HCT116 (cell line): ENCODE measurements around the gene KRTAP29-1. TPM values are rescaled to one million over a fixed set of nuclear protein-coding genes. Genes with fewer than 3 reads are reported as not detected.

Experiments used
- ATAC-seq: fragments of 200-7000 bp; cut with Tn5 transposase; 2 replicates; pipeline ENCODE4 v1.9.1; 2020; ENCODE audit warnings: mild to moderate bottlenecking, moderate library complexity
- BruUV-seq: library from RNA; stranded (reverse); fragments of 400-500 nt; replicated peaks from 2 replicates; lab custom pipeline; 2021; lab: Mats Ljungman, UMichigan
- CTCF ChIA-PET: fragments of 300-600 bp; sonication (Branson Sonifier 250); formaldehyde crosslinking; loops from one replicate; lab custom pipeline; 2021; ENCODE audit warnings: antibody characterized with exemption; lab: Charles Lee
- POLR2A ChIA-PET: fragments of 300-600, 350-600 bp; sonication (Branson Sonifier 250); formaldehyde crosslinking; loops from one replicate; lab custom pipeline; 2021; ENCODE audit warnings: antibody characterized with exemption; lab: Charles Lee
- RAD21 ChIA-PET, 2 experiments: fragments of 300-600 bp; sonication (Branson Sonifier 250); formaldehyde crosslinking; loops; one replicate each; lab custom pipeline; 2023; ENCODE audit warnings: low total read pairs in 2 of 2; ENCODE audit not compliant: uncharacterized antibody in 2 of 2, unreplicated experiment in 2 of 2, low non-redundant PET in 1 of 2; lab: Charles Lee
- DNase-seq: peaks from one replicate; pipeline ENCODE4 v3.0.0-alpha.2; 2010; ENCODE audit warnings: low read depth, low spot score
- H2AFZ ChIP-seq: fragments of 200-600 bp; shearing (Covaris generic), sonication (generic); 2 replicates; pipeline ENCODE4 v1.6.1; 2017; ENCODE audit warnings: low read depth, mixed run types, mixed read lengths, antibody characterized with exemption, low read length; ENCODE audit not compliant: poor library complexity, severe bottlenecking
- H3K27ac ChIP-seq: 2 replicates; pipeline ENCODE4 v1.5.1; 2012; ENCODE audit warnings: low read depth, low read length
- H3K27me3 ChIP-seq: fragments of 200-600 bp; sonication (generic); 2 replicates; pipeline ENCODE4 v1.6.1; 2016; ENCODE audit warnings: mixed run types, low read length, mixed read lengths; ENCODE audit not compliant: insufficient read depth
- H3K36me3 ChIP-seq, 2 experiments: fragments of 200-500 bp in 1 of 2; fragments of 200-600 bp in 1 of 2; sonication (Bioruptor generic) in 1 of 2; sonication (generic) in 1 of 2; 2 replicates each; pipeline versions ENCODE4 v1.5.1 to v1.6.1; 2014 to 2016; ENCODE audit warnings: low read length in 2 of 2, inconsistent platforms in 1 of 2, mixed read lengths in 1 of 2, mixed run types in 1 of 2; ENCODE audit not compliant: insufficient read depth in 2 of 2, control insufficient read depth in 1 of 2
- H3K4me1 ChIP-seq, 2 experiments: fragments of 200-600 bp in 1 of 2; sonication (generic) in 1 of 2; 2 replicates each; pipeline versions ENCODE4 v1.5.1 to v1.6.1; 2012 to 2017; ENCODE audit warnings: low read length in 2 of 2, inconsistent platforms in 1 of 2, mild to moderate bottlenecking in 1 of 2, mixed read lengths in 1 of 2, mixed run types in 1 of 2, moderate library complexity in 1 of 2; ENCODE audit not compliant: insufficient read depth in 2 of 2, control insufficient read depth in 1 of 2
- H3K4me2 ChIP-seq: fragments of 200-600 bp; sonication (generic); 2 replicates; pipeline ENCODE4 v1.6.1; 2017; ENCODE audit warnings: mixed run types, low read length, mixed read lengths
- H3K4me3 ChIP-seq, 2 experiments: fragments of 200-600 bp in 1 of 2; sonication (generic) in 1 of 2; replicated peaks in 1 of 2; 2 replicates each; pipeline ENCODE4 v1.5.1; 2011 to 2016; ENCODE audit warnings: low read length in 2 of 2, control low read depth in 1 of 2, low read depth in 1 of 2, mild to moderate bottlenecking in 1 of 2, mixed read lengths in 1 of 2, mixed run types in 1 of 2
- H3K79me2 ChIP-seq: fragments of 200-600 bp; sonication (generic); 2 replicates; pipeline ENCODE4 v1.6.1; 2017; ENCODE audit warnings: mild to moderate bottlenecking, mixed run types, low read length, moderate library complexity, mixed read lengths; ENCODE audit not compliant: insufficient read depth
- H3K9ac ChIP-seq: fragments of 200-600 bp; sonication (generic); 2 replicates; pipeline ENCODE4 v1.6.1; 2016; ENCODE audit warnings: low read length, mixed read lengths
- H3K9me2 ChIP-seq: fragments of 200-600 bp; sonication (generic), shearing (Covaris generic); 2 replicates; pipeline ENCODE4 v1.6.1; 2017; ENCODE audit warnings: mixed run types, mild to moderate bottlenecking, moderate library complexity; ENCODE audit not compliant: insufficient read depth
- H3K9me3 ChIP-seq, 2 experiments: fragments of 200-500 bp in 1 of 2; fragments of 200-600 bp in 1 of 2; sonication (Bioruptor generic) in 1 of 2; sonication (generic) in 1 of 2; 2 replicates each; pipeline ENCODE4 v1.6.1; 2014 to 2017; ENCODE audit warnings: low read length in 2 of 2, mixed read lengths in 2 of 2, inconsistent platforms in 1 of 2, low read depth in 1 of 2, mild to moderate bottlenecking in 1 of 2, mixed run types in 1 of 2, moderate library complexity in 1 of 2; ENCODE audit not compliant: control insufficient read depth in 1 of 2, insufficient read depth in 1 of 2
- H4K20me1 ChIP-seq: fragments of 200-600 bp; sonication (generic), shearing (Covaris generic); 2 replicates; pipeline ENCODE4 v1.6.1; 2017; ENCODE audit warnings: mixed run types, mild to moderate bottlenecking, moderate library complexity; ENCODE audit not compliant: insufficient read depth
- CBX3 ChIP-seq: IDR thresholded peaks from 2 replicates; pipeline ENCODE4 v1.6.1; 2012; ENCODE audit warnings: low read depth
- CTCF ChIP-seq, 3 experiments: fragments of 200-600 bp in 1 of 3; sonication (generic) in 1 of 3; IDR thresholded peaks in 2 of 3; conservative IDR thresholded peaks in 1 of 3; 2 replicates each; pipeline ENCODE4 v1.5.1; 2012 to 2017; ENCODE audit warnings: low read depth in 2 of 3, low read length in 2 of 3, antibody characterized with exemption in 1 of 3, borderline replicate concordance in 1 of 3, control low read depth in 1 of 3, mild to moderate bottlenecking in 1 of 3, mixed read lengths in 1 of 3, mixed run types in 1 of 3, moderate library complexity in 1 of 3; ENCODE audit not compliant: insufficient read depth in 1 of 3
- RAD21 ChIP-seq: IDR thresholded peaks from 2 replicates; pipeline ENCODE4 v1.6.1; 2012; ENCODE audit warnings: low read depth, mild to moderate bottlenecking
- SP1 ChIP-seq: IDR thresholded peaks from 2 replicates; pipeline ENCODE4 v1.6.1; 2012; ENCODE audit warnings: low read depth
- TCF7L2 ChIP-seq: IDR thresholded peaks from 2 replicates; pipeline ENCODE4 v1.7.0; 2011; ENCODE audit warnings: borderline replicate concordance, inconsistent platforms; ENCODE audit not compliant: insufficient read depth, insufficient read length; ENCODE audit errors: extremely low read depth
- intact Hi-C: fragments of 100-400 bp; cut with micrococcal nuclease; formaldehyde crosslinking; loops from 2 replicates; pipeline ENCODE4 v1.10.0; 2022
- total RNA-seq: library from RNA; stranded (reverse); gene quantifications from one replicate; pipeline ENCODE4 v1.2.1, GENCODE V29; 2021; ENCODE audit not compliant: unreplicated experiment

Gene KRTAP29-1
- total RNA-seq, 1 experiment from 2014 or later, result 0.22 TPM

DNA sequence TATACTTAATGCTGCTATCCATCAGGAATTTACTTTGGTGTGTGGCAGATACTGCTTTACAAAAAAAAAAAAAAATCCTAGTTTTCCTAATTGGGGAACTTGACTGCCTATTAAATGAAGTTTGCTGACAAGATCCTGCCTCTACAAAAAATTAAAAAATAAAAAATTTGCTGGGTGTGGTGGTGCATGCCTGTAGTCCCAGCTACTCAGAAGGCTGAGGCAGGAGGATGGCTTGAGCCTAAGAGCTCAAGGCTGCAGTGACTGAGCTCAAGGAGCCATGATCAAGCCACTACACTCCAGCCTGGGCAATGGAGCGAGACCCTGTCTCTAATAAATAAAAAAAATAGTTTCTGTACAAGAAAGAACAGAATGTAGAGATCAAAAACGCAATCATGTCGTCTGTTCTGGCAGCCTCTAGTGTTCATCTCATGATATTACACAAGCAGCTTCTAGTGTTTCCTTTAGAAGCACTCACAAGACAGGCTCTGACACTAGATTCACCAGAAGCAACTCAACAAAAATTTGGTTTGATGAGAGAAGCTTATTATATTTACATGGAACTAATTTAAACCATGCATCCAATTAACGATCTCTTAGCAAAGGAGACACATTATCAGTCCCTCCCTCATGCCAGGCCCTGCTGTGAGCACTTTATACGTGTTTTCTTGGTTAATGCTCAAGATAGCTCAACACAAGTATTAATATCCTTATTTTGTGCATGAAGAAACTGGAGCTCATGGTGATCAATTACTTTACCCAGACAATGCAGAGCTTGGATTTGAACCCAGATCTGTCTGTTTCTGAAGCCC is 19.6 kb upstream of the KRTAP29-1 start:
- Histone ChIP-seq H3K4me3 (no peak overlapping the region), H3K79me2 (no peaks in the 10 kb centered on the region), H3K27me3 (no peaks in the 10 kb centered on the region), H2AFZ (no peak overlapping the region), H4K20me1 (no peaks in the 10 kb centered on the region), H3K36me3 (peaks cover 0 to 7% of the 10 kb centered on the region in 2 experiments; a peak in 1 of 4 replicates), H3K4me1 (peaks cover 5 to 18% of the 10 kb centered on the region in 2 experiments; a peak in 3 of 4 replicates), H3K4me2 (no peak overlapping the region), H3K9ac (no peak overlapping the region), H3K27ac (peak overlapping the region; percentile 35), H3K9me3 (peaks cover 4 to 25% of the 10 kb centered on the region in 2 experiments; a peak in 1 of 4 replicates), H3K9me2 (no peaks in the 10 kb centered on the region)
- intact Hi-C loops, result loop anchor here (1.0 to 10.0 kb wide), 4 partner anchors 225 to 697 kb away; no protein-coding TSS in a partner anchor
- BruUV-seq, result no TSS peak
- ChIA-PET POLR2A (interaction anchor here (0.6 to 0.8 kb wide), 2 partner anchors 372 to 413 kb away, joined by 3 read pairs; no protein-coding TSS in a partner anchor), RAD21 (no interaction called here), CTCF (interaction anchor here (0.5 to 2.9 kb wide), 19 partner anchors 8 to 706 kb away, joined by 3 to 15 read pairs (median 4); no protein-coding TSS in a partner anchor)
- peak; percentile 35 for DNase-seq
- peak; percentile 46 for ATAC-seq
- TF ChIP-seq SP1 (no peak), CTCF (IDR thresholded peaks at IDR 0.05 in 2 of 3, conservative IDR thresholded peaks at IDR 0.05 in 1 of 3; ENCODE audit: borderline replicate concordance in 1 of 3, insufficient read depth in 1 of 3, low read depth in 2 of 3, low read length in 2 of 3) (peak; percentile 52 to 67 (median 61); a peak in 5 of 6 replicates), CBX3 (0 out of 2 replicates have a peak, but pooled peaks have one; percentile 49), RAD21 (peak; percentile 82), TCF7L2 (peak; percentile 43)
